Heart left ventricle (tissue), 16 donors: ENCODE data around the gene SLX4IP. TPM values are rescaled to one million over a fixed set of nuclear protein-coding genes. Genes with fewer than 3 reads are reported as not detected.
A peak's percentile ranks its signal among the peaks of the same experiment; 100 is the strongest.

Source experiments
- ATAC-seq, 4 donors: fragments of 200-7000 bp; cut with Tn5 transposase; one replicate each; pipeline ENCODE4 v1.9.1; 2020 to 2022; ENCODE audit warnings: moderate library complexity in 4 of 4, mild to moderate bottlenecking in 3 of 4, moderate number of reproducible peaks in 1 of 4
- DNase-seq, 5 donors: peaks; one replicate each; pipeline ENCODE4 v3.0.0-alpha.2; 2020
- H3K27ac ChIP-seq, 12 donors: fragments of 200-600 bp; sonication (generic) in 4 of 12; one replicate each; pipeline versions ENCODE4 v1.5.0 to v1.8.0; 2016 to 2022; ENCODE audit warnings: mild to moderate bottlenecking in 2 of 12
- H3K27me3 ChIP-seq, 9 donors: fragments of 200-600 bp; sonication (generic) in 2 of 9; one replicate each; pipeline versions ENCODE4 v1.5.1 to v1.8.0; 2016 to 2022; ENCODE audit warnings: mild to moderate bottlenecking in 3 of 9
- H3K36me3 ChIP-seq, 9 donors: fragments of 200-600 bp; sonication (generic) in 2 of 9; one replicate each; pipeline versions ENCODE4 v1.5.0 to v1.8.0; 2018 to 2022; ENCODE audit warnings: mild to moderate bottlenecking in 2 of 9
- H3K4me1 ChIP-seq, 12 donors: fragments of 200-600 bp; sonication (generic) in 4 of 12; one replicate each; pipeline versions ENCODE4 v1.5.0 to v1.8.0; 2016 to 2022; ENCODE audit warnings: mild to moderate bottlenecking in 3 of 12
- H3K4me3 ChIP-seq, 12 donors: fragments of 200-600 bp; sonication (generic) in 4 of 12; one replicate each; pipeline versions ENCODE4 v1.5.0 to v1.8.0; 2017 to 2022; ENCODE audit warnings: mild to moderate bottlenecking in 9 of 12, moderate library complexity in 4 of 12
- H3K9me3 ChIP-seq, 12 donors: fragments of 200-600 bp; sonication (generic) in 4 of 12; one replicate each; pipeline versions ENCODE4 v1.5.0 to v1.8.0; 2016 to 2022; ENCODE audit warnings: mild to moderate bottlenecking in 1 of 12
- CTCF ChIP-seq, 12 donors: fragments of 200-600 bp; sonication (generic) in 4 of 12; IDR thresholded peaks; one replicate each; pipeline versions ENCODE4 v1.5.0 to v1.8.0; 2018 to 2022; ENCODE audit warnings: antibody characterized with exemption in 12 of 12, mild to moderate bottlenecking in 5 of 12
- POLR2A ChIP-seq, 2 donors: fragments of 450-650 bp; IDR thresholded peaks; one replicate each; pipeline ENCODE4 v1.6.1; 2017; ENCODE audit warnings: antibody characterized with exemption in 2 of 2, mild to moderate bottlenecking in 2 of 2, moderate library complexity in 2 of 2
- WGBS, 4 donors: extraction: QIAGEN DNeasy Blood & Tissue Kit in 2 of 4; methylation state at CpG; one replicate each; pipeline versions ENCODE4 v1.1.5 to v1.1.7; 2013 to 2018; 5-methylcytosine and 5-hydroxymethylcytosine counted together
- intact Hi-C, 10 donors: fragments of 100-400 bp; cut with DNase I; formaldehyde crosslinking; loops; one replicate each; pipeline versions ENCODE4 v1.11.1 to v1.14.2; 2022
- polyA plus RNA-seq, 2 donors: library from polyadenylated mRNA; stranded (reverse); fragments of 200-250 nt; gene quantifications; one replicate each; pipeline ENCODE4 v1.2.3, GENCODE V29; 2013
- total RNA-seq, 9 donors: library from RNA; depleted of rRNA in 2 of 9; stranded (reverse); fragments of >200 nt in 2 of 9; fragmentation: NEBNext Ultra II Directional in 3 of 9; extraction: Animal tissue kit (Norgen Biotek cat#: 25700) in 3 of 9; gene quantifications; one replicate each; pipeline versions ENCODE4 v1.1.0 to v1.2.4, GENCODE V29; 2016 to 2023
- donor health status: ischemic (EF 13 %, LVEDD 7.1; RV severe dilation, severe dysfunction).
- donor health status: healthy with polysubstance abuse.
- donor health status: DM: no; HTN: yes; CAD: no.
- donor health status: DM: no; HTN: no; CAD: no.
- donor health status: ischemic (EF 25% LVEDD 6.9; RV normal size, moderate dysfunction).
- donor health status: ischemic (EF 25% LVEDD 5.7; RV mildly dilated, moderate dysfunction).
- donor health status: healthy.
- donor health status: DM: yes; HTN: yes; CAD: no.
- donor health status: ischemic (EF 35%, LVEDD 5.7; RV mildly dilated, moderate dysfunction).
- donor health status: nonischemic (EF 11% LVEDD 7.7; RV severe dilation, severe dysfunction).
- donor health status: DM: yes; HTN: yes; CAD: no.
- donor health status: PGD.
- donor health status: ischemic (EF 29% LVEDD 5.4; RV normal size, mild dysfunction).
- donor health status: nonischemic (EF 23%, LVEDD 6.1; RV moderate dilation, normal function).

SLX4IP gene
- total and polyA plus RNA-seq, 11 donors: 1.1 to 4.3 (median 2.4) TPM

DNA sequence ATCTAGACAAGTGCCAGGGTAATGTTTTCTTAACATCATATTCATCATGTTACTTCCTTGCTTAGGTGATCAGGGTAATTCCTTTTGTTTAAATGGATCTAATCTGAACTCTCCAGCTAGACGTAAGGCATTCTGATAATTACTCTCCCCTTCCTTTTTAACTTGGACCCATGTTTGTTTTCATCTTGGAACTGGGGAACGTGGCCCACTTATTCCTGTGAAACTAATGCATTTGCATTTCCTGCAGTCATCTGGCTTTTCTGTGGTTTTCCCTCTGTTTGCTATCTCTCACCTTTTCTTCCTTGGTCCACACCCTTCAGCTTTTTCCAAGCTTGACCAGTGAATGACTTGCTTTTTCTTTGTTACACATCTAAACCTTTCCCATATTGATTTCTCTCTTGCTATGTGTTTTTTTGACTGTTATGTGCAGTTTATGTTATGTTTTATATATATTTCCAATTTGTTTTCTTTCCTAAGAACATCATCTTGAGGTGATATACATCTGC is 33.3 kb downstream of the SLX4IP start:
- H3K27me3 ChIP-seq: no peaks in the 10 kb centered on the region
- H3K4me3 ChIP-seq: no peak overlapping the region
- no peak for TF ChIP-seq CTCF (IDR thresholded peaks at IDR 0.05)
- DNase-seq (no peak), ATAC-seq (no peak)
- peaks cover 0 to 2% (median 0%) of the 10 kb centered on the region in 12 donors for H3K9me3 ChIP-seq
- H3K27ac ChIP-seq: peak overlapping the region in 3 of 12 donors; percentile 50 to 69 (median 55)
- intact Hi-C loops: loop anchor here in 7 of 10 donors (2.0 to 10.0 kb wide), 8 partner anchors 84 to 1076 kb away; partner anchors contain the start of gene JAG1 (in 2 of the 7)
- WGBS, 4 donors: 49 to 73% (median 56%) methylated on average over 2 of the region's 2 CpGs
- H3K4me1 ChIP-seq: peaks cover 0 to 50% (median 32%) of the 10 kb centered on the region in 12 donors
- H3K36me3 ChIP-seq: no peaks in the 10 kb centered on the region

DNA sequence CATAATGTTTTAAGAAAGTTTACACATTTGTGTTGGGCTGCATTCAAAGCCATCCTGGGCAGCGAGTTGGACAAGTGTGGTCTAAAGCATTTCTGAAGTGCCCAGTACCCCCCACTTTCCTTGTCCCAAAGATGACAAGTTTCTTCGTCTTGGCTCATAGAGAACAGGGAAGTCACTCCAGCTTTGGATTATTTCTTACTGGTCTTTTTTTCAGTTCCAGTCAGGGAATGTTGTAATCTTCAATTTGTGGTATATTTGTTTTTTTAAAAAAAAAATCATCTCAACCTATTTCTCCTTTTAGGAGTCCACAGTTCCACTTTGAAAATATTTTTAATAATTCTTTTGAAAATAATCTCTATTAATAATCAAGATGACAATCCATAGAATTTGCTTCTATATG is 34.0 kb downstream of the SLX4IP start:
- Histone ChIP-seq H3K4me1 (peaks cover 0 to 57% (median 32%) of the 10 kb centered on the region in 12 donors), H3K4me3 (no peak overlapping the region), H3K27ac (peak overlapping the region in 1 of 12 donors; percentile 50), H3K36me3 (no peaks in the 10 kb centered on the region), H3K9me3 (no peaks in the 10 kb centered on the region), H3K27me3 (no peaks in the 10 kb centered on the region)
- TF ChIP-seq POLR2A (IDR thresholded peaks at IDR 0.05): no peak
- no peak for TF ChIP-seq CTCF (IDR thresholded peaks at IDR 0.05)
- WGBS, 4 donors: 79 to 84% (median 83%) methylated on average over 2 of the region's 2 CpGs
- DNase-seq (no peak), ATAC-seq (no peak)
- intact Hi-C loops: loop anchor here in 7 of 10 donors (2.0 to 10.0 kb wide), 8 partner anchors 83 to 1076 kb away; partner anchors contain the start of gene JAG1 (in 2 of the 7)

DNA sequence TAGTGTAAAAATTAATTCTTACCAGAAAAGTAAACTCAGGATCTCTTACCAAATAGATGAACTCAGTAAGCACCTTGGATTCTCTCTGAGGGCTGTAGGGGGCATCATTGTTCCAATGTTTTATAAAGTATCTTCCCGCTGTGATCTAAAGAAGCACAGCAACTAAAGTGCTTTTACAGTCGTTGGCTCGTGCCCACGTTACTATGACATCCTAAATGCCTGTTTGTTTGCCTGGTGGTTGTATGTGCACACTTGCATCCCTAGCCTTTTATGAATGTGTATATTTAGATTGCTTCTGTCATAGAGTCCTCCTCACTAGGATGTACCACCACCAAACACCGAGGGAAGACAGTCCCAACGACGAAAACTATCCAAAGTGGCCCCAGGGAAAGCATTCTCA is 34.5 kb downstream of the SLX4IP start:
- Histone ChIP-seq H3K27ac (peak overlapping the region in 1 of 12 donors; percentile 50), H3K9me3 (no peaks in the 10 kb centered on the region), H3K27me3 (no peaks in the 10 kb centered on the region), H3K36me3 (no peaks in the 10 kb centered on the region), H3K4me1 (peaks cover 0 to 62% (median 34%) of the 10 kb centered on the region in 12 donors), H3K4me3 (no peak overlapping the region)
- DNase-seq: peak in 3 of 5 donors; percentile 43 to 48 (median 44)
- TF ChIP-seq CTCF (IDR thresholded peaks at IDR 0.05): peak; percentile 49 to 80 (median 68)
- TF ChIP-seq POLR2A (IDR thresholded peaks at IDR 0.05): no peak
- intact Hi-C loops: loop anchor here in 7 of 10 donors (2.0 to 10.0 kb wide), 8 partner anchors 83 to 1075 kb away; partner anchors contain the start of gene JAG1 (in 2 of the 7)
- peak; percentile 72 to 82 (median 80) for ATAC-seq
- 19 to 30% (median 25%) methylated on average over 7 of the region's 7 CpGs for WGBS, 4 donors

GRCh38 chr20:10470276-10470675 is 35.2 kb downstream of the SLX4IP start:
- Histone ChIP-seq H3K4me1 (peaks cover 0 to 69% (median 38%) of the 10 kb centered on the region in 12 donors), H3K36me3 (no peaks in the 10 kb centered on the region), H3K27ac (no peak overlapping the region), H3K4me3 (no peak overlapping the region), H3K9me3 (no peaks in the 10 kb centered on the region), H3K27me3 (no peaks in the 10 kb centered on the region)
- TF ChIP-seq CTCF (IDR thresholded peaks at IDR 0.05) (no peak), POLR2A (IDR thresholded peaks at IDR 0.05) (no peak)
- no peak for ATAC-seq
- DNase-seq: no peak
- intact Hi-C loops: loop anchor here in 7 of 10 donors (5.0 to 10.0 kb wide), 9 partner anchors 55 to 1075 kb away; partner anchors contain the start of gene JAG1 (in 1 of the 7)
- WGBS, 4 donors: 93 to 95% (median 94%) methylated on average over 6 of the region's 6 CpGs
